RWPE2 (cell line): Measurements from ENCODE around the gene CTNNA1.

Source experiments
- ATAC-seq: fragments of 200-7000 bp; cut with Tn5 transposase; 3 replicates; pipeline ENCODE4 v1.9.1; 2021; ENCODE audit warnings: low read depth
- DNase-seq: peaks from one replicate; pipeline ENCODE4 v3.0.0-alpha.2; 2020; ENCODE audit warnings: low spot score
- H3K27ac ChIP-seq: fragments of 450-650 bp; 2 replicates; pipeline ENCODE4 v1.5.1; 2017; ENCODE audit warnings: mild to moderate bottlenecking; ENCODE audit not compliant: poor library complexity, severe bottlenecking
- H3K27me3 ChIP-seq: fragments of 250-450 bp; sonication (Bioruptor Pico); 2 replicates; pipeline ENCODE4 v1.5.1; 2021; ENCODE audit warnings: mild to moderate bottlenecking, moderate library complexity; ENCODE audit not compliant: insufficient read depth, poor library complexity, severe bottlenecking
- H3K36me3 ChIP-seq: fragments of 250-450 bp; sonication (Bioruptor Pico); 2 replicates; pipeline ENCODE4 v1.5.1; 2020; ENCODE audit warnings: low read depth, mild to moderate bottlenecking, moderate library complexity
- H3K4me1 ChIP-seq: fragments of 250-450 bp; sonication (Bioruptor Pico); 2 replicates; pipeline ENCODE4 v1.5.1; 2021; ENCODE audit warnings: mild to moderate bottlenecking, moderate library complexity; ENCODE audit not compliant: insufficient read depth, poor library complexity, severe bottlenecking
- H3K4me3 ChIP-seq: fragments of 250-450 bp; sonication (Bioruptor Pico); 2 replicates; pipeline ENCODE4 v1.5.1; 2021; ENCODE audit warnings: mild to moderate bottlenecking, moderate library complexity; ENCODE audit not compliant: severe bottlenecking
- H3K9me3 ChIP-seq: fragments of 250-450 bp; sonication (Bioruptor Pico); 2 replicates; pipeline ENCODE4 v1.5.1; 2021; ENCODE audit warnings: mild to moderate bottlenecking, moderate library complexity; ENCODE audit not compliant: severe bottlenecking
- CTCF ChIP-seq: fragments of 450-650 bp; IDR thresholded peaks from one replicate; pipeline ENCODE4 v1.5.1; 2017; ENCODE audit warnings: mild to moderate bottlenecking, moderate library complexity; ENCODE audit not compliant: poor library complexity, severe bottlenecking

Gene CTNNA1

GRCh38 chr5:138841531-138841930 lies 88.3 kb downstream of the CTNNA1 start:
- ATAC-seq (no peak), DNase-seq (no peak)
- Histone ChIP-seq H3K27ac (peak overlapping the region; percentile 97), H3K27me3 (no peaks in the 10 kb centered on the region), H3K36me3 (peaks cover 26% of the 10 kb centered on the region), H3K9me3 (no peaks in the 10 kb centered on the region), H3K4me3 (no peak overlapping the region), H3K4me1 (peaks cover 45% of the 10 kb centered on the region)
- no peak for TF ChIP-seq CTCF

- DNase-seq = no peak
- H3K27me3 ChIP-seq = no peaks in the 10 kb centered on the region
- TF ChIP-seq CTCF = no peak
- H3K36me3 ChIP-seq = peaks cover 25% of the 10 kb centered on the region
- H3K9me3 ChIP-seq = no peaks in the 10 kb centered on the region
- peak overlapping the region; percentile 97 for H3K27ac ChIP-seq
- H3K4me1 ChIP-seq = peaks cover 53% of the 10 kb centered on the region
- H3K4me3 ChIP-seq = no peak overlapping the region
- peak; percentile 33 for ATAC-seq
These were observed 90.3 kb downstream of the CTNNA1 start for GRCh38 chr5:138843316-138844124.

GRCh38 chr5:138844125-138844461 lies 90.9 kb downstream of the CTNNA1 start:
- TF ChIP-seq CTCF = no peak
- DNase-seq (peak; percentile 83), ATAC-seq (peak; percentile 75)
- Histone ChIP-seq H3K27ac (peak overlapping the region; percentile 97), H3K27me3 (no peaks in the 10 kb centered on the region), H3K36me3 (peaks cover 20% of the 10 kb centered on the region), H3K4me1 (peaks cover 58% of the 10 kb centered on the region), H3K9me3 (no peaks in the 10 kb centered on the region), H3K4me3 (no peak overlapping the region)

GRCh38 chr5:138844812-138845513 lies 91.7 kb downstream of the CTNNA1 start:
- peaks cover 67% of the 10 kb centered on the region for H3K4me1 ChIP-seq
- ATAC-seq (peak; percentile 86), DNase-seq (no peak)
- H3K4me3 ChIP-seq = no peak overlapping the region
- H3K36me3 ChIP-seq = peaks cover 20% of the 10 kb centered on the region
- no peak for TF ChIP-seq CTCF
- H3K9me3 ChIP-seq = no peaks in the 10 kb centered on the region
- H3K27me3 ChIP-seq = no peaks in the 10 kb centered on the region
- H3K27ac ChIP-seq = peak overlapping the region; percentile 97

GRCh38 chr5:138849439-138849838 lies 96.2 kb downstream of the CTNNA1 start:
- ATAC-seq = no peak

More at GRCh38 chr5:138849439-138849838, 96.2 kb downstream of the CTNNA1 start:
- H3K36me3 ChIP-seq = peaks cover 21% of the 10 kb centered on the region
- TF ChIP-seq CTCF = no peak
- H3K27me3 ChIP-seq = no peaks in the 10 kb centered on the region
- no peaks in the 10 kb centered on the region for H3K9me3 ChIP-seq
- no peak for DNase-seq
- no peak overlapping the region for H3K4me3 ChIP-seq
- H3K27ac ChIP-seq = peak overlapping the region; percentile 11
- H3K4me1 ChIP-seq = peaks cover 60% of the 10 kb centered on the region
